KBM-7 (cell line): ENCODE measurements around the gene IL19.

ENCODE experiments used
- DNase-seq: peaks from one replicate; pipeline ENCODE4 v3.0.0-alpha.2; 2015
- in situ Hi-C: fragments of 300-500 bp; cut with MboI; formaldehyde crosslinking; loops from 2 replicates; pipeline ENCODE4 v1.14.3; 2020; ENCODE audit warnings: low sequenced_read_pairs, low pct_unique_long_range_greater_than_20kb, mixed read lengths

IL19 gene, protein sequence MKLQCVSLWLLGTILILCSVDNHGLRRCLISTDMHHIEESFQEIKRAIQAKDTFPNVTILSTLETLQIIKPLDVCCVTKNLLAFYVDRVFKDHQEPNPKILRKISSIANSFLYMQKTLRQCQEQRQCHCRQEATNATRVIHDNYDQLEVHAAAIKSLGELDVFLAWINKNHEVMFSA

DNA sequence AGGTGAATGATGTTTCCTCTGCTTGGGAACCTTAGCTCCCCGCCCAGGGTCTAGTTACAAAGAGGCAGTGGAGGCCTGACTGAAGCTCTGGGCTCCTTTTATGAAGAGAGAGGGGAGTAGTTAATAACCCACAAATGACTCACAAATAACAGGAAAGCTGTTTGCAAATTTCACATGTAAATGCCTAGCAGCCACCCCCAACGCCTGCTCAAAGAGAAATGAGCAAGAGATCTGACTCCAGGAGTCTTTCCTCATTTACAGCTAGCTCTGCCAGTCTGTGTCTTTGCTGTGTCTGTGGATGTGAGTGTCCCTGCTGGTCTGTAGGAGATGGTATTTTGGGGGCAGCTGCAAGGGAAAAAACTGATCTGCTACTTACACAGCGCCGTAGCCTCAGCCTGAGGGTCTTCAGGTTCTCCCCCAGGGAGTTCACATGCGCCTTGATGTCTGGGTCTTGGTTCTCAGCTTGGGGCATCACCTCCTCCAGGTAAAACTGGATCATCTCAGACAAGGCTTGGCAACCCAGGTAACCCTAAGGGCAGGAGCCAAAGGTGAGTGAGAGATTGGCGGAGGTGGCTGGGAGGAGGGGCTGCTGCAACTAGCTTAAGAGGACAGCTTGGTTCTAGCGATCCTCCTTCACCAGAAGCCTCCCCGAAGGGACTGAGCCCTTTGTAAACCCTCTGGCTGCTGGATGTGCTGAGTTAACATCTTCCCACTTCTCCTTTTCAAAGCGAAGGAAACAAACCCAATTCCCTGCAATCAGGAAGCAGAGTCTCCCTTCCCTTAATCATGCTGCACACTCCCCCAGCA lies at the start of gene IL19:
Gene IL19 (plus strand): TSS at position 243 of the 807 bp plus-strand sequence. CDS start 65,890 bp downstream, outside the sequence.
- in situ Hi-C loops = no loop called here
- peak; percentile 74 for DNase-seq

DNA sequence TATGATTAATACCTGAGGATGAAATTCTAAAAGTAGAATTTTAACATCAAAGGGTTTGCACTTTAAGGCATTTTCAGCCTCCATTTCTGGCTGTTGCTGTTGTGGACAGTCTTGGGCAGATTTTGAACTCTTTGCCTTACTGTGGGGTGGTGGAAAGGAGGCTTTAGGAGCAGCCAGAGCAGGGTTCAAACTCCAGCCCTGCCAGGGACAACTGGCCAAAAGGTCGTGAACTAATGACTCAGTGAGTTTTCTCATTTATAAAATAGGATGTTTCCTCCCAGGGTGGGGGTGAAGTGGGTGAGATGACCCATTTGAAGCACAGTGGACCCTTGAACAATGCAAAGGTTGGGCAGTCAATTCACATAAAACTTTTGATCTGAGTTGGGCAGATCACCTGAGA lies 49.1 kb upstream of the IL19 start:
- DNase-seq = no peak
- in situ Hi-C loops = no loop called here

DNA sequence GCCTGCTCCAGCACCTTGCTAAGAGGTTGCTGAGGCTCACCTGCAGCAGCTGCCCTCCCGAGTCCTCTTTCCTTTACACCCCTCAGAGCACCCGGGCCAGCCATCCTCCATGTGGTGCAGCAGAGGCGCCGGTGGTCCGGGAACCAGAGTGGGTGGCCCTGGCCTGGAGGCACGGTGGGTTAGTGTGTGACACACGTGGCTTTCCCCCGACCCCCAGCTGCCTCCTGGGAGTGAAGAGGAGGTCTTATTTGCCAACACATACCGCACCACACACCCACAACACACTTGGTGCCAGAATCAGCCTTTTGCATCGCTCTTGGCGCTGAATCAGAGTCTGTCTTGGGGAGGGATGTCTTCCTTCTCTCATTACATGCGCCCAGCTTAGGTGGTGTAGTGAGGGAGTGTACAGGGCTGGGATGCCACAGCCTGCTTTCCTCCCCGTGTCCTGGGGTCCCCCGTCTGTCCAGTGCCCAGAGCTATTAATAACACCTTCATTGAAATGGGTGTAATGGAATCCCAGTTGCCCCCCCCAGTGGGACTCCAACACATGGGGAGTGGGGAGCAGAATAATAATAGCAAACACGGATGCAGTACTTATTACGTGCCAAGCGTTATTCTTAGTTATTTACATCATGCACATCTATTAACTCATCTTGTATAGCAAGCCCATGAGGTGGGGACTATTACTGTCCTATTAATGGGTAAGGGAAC lies 47.7 kb upstream of the IL19 start:
- no peak for DNase-seq

DNA sequence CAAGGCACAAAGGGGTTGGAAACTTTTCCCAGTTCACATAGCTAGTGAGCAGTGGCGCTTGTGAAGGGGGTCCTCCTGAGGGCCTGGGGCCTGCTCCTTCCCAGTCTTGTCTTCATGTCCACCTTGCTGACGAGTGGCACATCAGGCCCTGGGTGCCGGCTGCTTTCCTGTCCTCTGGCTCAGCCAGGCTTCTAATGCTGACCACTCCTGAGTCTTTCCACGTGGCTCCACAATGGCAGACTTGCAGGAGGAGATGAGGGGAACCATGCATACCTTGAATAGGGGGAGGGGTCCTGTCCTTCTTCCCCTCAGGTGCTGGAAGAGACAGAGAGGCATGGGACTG lies 47.1 kb upstream of the IL19 start:
- in situ Hi-C loops = no loop called here
- no peak for DNase-seq

More for the DNA sequence above, 47.7 kb upstream of the IL19 start:
- in situ Hi-C loops = no loop called here

DNA sequence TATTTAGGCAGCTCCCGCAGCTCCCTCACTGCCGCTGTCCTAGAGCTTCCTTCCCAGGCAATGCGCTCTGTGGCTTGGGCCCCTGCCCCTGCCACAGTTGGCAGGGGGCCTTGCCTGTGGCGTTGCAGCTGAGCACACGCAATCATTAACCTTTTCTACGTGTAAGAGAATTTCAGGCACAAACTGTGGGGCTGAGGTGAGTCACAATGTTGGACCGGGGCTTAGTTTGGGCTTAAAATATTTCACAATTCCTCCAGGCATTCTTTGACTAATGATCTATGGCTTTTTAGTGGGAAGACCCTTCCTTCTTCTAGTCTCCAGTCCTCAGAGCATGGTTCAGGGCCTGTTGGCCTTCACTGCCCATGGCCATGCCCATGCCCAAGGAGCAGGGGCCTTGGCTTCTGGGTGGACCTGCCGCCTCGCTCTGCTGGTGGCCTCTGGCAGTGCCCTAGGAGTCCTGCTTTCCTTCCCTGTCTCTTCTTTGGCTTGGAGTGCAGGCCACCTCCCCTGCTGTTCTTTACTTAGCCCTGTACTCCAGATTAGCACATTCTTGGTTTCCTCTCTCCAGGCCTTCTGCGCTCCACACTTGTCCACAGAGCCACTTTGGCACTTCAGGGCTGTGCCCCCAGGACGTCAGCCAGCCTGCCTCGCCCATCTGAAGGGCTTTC lies 46.6 kb upstream of the IL19 start:
- DNase-seq = no peak
- in situ Hi-C loops = no loop called here

DNA sequence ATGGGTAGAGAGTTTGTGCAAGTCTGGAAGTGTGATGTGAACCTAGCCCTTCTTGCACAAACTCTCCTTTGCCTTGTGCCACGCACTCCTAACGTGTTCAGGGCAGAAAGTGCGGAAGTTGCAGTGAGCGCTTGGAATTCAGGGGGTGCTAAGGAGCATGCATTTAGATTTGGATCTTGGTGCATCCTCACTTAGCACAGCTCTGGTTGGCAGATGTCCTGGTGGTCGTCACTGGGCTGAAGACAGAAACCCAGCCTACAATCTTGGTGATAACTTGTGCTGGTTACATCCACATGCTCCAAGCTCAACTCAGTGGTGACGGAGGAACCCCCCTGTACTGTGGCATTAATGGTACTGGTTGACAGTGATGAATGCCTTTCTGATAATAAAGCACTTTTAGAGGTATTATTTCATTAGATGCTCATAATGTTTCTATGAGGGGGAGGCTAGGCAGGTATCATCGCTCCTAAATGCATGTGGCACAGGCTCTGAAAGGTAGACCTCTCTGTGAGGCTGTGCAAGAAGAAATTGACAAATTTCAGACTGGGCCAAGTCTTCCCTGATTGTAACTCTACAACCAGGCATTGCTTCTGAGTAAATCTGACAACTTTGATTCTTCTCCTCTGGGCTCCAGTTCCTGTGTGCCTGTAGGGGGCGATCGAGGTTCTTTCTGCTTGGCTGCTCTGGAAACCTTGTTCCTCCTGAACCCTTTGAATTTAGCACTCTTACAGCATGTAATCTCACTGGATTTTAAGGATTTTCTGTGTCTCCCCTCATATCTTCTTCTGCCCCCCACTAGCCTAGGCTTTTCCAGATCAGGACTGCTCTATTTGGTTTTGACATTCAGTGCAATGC lies 45.2 kb upstream of the IL19 start:
- in situ Hi-C loops = loop anchor here (25.0 kb wide), 1 partner anchor 187 kb away; the partner anchor contains the start of gene FCMR
- DNase-seq = peak; percentile 55

DNA sequence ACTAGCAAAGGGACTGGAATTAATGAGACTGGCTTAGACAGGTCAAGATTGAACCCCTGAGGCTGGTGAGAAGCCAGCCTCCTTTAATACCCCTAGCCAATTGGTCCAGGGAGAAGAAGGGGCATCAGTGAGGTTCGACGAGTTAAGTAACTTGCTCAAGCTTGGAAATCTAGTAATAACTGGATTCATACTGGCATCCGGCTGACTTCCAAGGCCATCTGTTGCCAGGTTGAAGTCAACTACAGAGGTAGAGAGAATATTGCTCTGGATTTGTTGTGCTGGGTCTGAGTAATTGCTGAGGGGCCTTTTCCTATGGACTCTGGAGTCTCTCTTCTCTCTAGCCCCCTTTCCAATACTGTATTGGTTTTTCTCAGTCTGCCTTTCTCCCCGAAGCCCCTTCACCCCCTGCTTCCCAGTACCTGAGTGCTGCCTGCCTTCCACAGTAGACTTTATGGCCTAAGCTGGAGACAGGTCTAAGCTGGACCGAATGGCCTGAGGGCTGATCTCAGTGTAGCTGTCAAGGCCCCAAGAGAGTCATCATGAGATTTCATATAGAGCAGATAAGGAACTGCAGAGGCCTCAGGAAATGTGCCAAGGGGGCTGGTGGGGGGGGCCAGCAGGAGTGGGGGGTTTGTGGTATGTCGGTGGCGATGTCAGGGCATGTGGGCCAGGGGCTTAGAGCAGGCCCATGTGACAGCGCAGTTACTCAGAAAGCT lies 42.4 kb upstream of the IL19 start:
- DNase-seq = no peak
- in situ Hi-C loops = loop anchor here (25.0 kb wide), 1 partner anchor 184 kb away; the partner anchor contains the start of gene FCMR

DNA sequence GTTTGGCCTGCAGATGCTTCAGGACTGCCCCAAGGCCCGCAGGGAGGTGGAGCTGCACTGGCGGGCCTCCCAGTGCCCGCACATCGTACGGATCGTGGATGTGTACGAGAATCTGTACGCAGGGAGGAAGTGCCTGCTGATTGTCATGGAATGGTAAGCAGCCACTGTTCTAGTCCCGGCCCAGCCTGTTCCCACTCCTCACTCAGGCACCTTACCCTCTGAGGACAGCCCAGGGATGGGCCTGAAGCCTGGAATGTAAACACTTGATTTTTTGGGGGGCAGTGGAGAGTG lies 41.9 kb upstream of the IL19 start:
- DNase-seq = no peak
- in situ Hi-C loops = loop anchor here (25.0 kb wide), 1 partner anchor 184 kb away; the partner anchor contains the start of gene FCMR

DNA sequence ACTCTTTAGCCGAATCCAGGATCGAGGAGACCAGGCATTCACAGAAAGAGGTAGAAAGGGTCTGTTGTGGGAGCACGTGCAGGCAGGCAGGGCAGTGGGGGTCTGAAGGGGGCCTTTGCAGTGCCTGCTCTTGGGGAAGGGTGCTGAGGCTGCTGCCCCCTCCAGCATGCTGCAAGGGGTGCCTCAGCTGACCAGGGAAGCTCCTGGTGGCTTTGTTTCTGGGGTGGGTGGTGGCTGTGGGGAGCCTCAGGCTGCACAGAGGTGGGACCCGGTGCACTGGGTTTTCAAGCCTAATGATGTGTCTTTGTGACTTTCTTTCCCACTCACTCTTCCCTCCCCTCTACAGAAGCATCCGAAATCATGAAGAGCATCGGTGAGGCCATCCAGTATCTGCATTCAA lies 41.5 kb upstream of the IL19 start:
- in situ Hi-C loops = loop anchor here (25.0 kb wide), 1 partner anchor 183 kb away; the partner anchor contains the start of gene FCMR
- DNase-seq = no peak

DNA sequence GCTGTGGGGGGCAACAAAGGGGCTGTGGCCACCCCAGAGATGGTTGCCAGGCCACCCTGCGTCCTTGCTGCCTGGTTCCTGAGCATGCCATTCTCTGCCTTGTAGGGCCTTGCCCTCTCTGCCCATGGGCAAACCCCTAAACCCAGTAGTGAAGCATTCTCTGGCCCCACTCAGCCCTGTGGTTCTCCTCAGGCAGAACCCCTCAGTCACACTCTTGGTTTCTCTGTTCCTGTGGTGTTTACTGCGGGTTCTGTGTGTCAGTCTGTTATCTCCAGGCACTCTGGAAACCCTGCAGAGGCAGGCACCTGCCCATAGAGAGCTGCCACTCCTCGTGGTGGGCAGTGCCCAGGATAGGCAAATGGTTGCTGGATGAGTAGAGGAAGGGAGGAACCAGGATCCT lies 41.1 kb upstream of the IL19 start:
- in situ Hi-C loops = loop anchor here (25.0 kb wide), 1 partner anchor 183 kb away; the partner anchor contains the start of gene FCMR
- DNase-seq = no peak

DNA sequence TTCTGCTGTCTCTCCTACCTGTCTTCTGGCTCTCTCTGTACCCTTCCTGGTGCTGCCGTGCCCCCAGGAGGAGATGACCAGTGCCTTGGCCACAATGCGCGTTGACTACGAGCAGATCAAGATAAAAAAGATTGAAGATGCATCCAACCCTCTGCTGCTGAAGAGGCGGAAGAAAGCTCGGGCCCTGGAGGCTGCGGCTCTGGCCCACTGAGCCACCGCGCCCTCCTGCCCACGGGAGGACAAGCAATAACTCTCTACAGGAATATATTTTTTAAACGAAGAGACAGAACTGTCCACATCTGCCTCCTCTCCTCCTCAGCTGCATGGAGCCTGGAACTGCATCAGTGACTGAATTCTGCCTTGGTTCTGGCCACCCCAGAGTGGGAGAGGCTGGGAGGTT lies 38.1 kb upstream of the IL19 start:
- in situ Hi-C loops = loop anchor here (25.0 kb wide), 1 partner anchor 180 kb away; the partner anchor contains the start of gene FCMR
- DNase-seq = no peak

DNA sequence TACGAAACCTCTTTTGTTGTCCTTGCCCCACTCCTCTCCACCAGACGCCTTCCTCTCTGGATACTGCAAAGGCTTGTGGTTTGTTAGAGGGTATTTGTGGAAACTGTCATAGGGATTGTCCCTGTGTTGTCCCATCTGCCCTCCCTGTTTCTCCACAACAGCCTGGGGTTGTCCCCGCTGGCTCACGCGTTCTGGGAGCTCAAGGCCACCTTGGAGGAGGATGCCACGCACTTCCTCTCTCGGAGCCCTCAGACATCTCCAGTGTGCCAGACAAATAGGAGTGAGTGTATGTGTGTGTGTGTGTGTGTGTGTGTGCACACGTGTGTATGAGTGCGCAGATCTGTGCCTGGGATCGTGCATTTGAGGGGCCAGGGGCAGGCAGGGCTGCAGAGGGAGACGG lies 37.6 kb upstream of the IL19 start:
- no peak for DNase-seq
- in situ Hi-C loops = loop anchor here (25.0 kb wide), 1 partner anchor 179 kb away; the partner anchor contains the start of gene FCMR

DNA sequence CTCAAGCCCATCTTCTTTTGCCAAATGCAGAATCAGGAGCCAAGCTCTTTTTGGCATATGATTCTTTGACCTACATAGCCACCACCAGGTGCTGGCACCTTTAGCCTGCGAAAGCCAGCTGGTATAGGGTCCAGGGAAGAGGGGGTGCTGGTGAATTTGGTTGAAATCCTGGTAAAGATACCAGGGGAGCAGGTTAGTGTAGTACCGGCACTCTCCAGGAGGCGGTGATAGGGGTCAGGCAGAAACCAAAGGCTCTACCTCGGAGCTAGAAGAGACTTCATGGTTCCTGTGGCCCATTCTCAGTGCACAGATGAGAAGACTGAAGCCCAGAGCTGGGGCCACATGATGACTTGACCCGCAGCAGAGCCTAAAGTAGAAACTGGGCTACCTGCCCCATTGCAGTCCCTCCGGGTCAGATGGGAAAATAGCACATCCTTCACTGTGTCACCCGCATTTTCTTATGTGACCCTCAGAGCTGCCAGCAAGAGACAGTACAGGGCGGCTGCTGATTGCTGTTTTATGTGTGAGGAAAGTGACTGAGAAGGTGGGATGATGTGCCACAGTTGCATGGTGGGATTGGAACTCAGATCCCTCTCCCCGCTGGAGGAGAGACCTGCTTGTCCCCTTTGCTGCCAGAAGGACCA lies 36.0 kb upstream of the IL19 start:
- in situ Hi-C loops = loop anchor here (25.0 kb wide), 1 partner anchor 178 kb away; the partner anchor contains the start of gene FCMR
- DNase-seq = peak; percentile 51

DNA sequence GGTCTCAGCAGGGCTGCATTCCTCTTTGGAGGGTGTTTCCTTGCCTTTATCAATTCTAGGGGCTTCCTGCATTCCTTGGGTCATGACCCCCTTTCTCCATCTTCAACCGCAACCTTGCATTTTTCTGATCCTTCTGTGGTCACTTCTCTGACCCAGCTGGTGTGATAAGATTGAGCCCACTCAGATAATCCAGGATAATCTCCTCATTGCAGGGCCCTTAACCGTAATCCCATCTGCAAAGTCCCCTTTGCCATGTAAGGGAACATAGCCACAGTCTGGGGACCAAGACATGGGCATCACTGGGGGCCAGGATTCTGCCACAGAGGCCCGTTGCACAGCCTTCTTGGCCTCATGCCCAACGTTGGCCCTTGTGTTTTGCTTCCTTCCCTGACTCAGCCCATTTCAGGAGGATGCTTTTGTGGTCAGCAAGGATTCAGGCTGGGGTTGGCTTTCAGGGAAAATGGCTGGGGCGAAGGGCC lies 35.0 kb upstream of the IL19 start:
- in situ Hi-C loops = loop anchor here (25.0 kb wide), 1 partner anchor 177 kb away; the partner anchor contains the start of gene FCMR

DNA sequence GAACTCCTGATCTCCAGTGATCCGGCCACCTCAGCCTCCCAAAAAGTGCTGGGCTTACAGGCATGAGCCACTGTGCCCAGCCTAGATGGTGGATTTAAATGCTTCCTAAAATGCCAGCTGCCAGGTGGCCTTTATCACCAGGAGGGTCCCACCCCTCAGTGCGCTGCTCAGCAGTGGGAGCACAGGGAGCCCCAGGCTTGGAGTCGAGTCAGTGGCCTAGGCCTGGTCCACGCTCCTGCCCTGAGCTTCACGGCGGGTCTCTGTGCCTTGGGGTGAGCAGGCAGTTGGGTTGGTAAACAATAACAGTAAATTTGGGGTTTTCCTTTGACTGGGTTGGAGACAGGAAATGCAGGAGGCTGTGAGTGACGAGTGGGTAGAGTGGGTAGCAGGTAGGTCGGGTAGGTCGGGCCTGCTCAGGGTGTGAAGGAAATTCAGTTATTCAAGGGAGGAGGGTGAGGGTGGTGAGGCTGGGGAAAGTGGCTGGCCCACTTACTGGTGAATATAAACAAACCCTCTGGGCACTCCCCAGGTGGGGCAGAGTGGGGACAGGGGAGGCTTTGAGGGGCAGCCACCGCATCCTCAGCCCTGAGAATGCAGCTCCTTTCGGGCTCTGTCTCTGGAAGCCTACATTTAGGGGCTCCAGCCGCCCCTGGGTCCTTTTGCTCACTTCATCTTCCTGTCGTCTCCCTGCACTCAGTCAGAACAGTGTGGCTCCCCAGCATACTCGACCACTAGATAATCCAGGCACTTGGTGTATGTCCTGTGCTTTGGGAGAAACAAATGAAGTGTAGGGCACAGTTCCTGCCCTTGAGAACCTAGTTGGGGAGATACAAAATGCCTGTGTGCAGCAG lies 33.5 kb upstream of the IL19 start:
- in situ Hi-C loops = loop anchor here (25.0 kb wide), 1 partner anchor 175 kb away; the partner anchor contains the start of gene FCMR
- DNase-seq = no peak

More for the DNA sequence above, 35.0 kb upstream of the IL19 start:
- DNase-seq = no peak

DNA sequence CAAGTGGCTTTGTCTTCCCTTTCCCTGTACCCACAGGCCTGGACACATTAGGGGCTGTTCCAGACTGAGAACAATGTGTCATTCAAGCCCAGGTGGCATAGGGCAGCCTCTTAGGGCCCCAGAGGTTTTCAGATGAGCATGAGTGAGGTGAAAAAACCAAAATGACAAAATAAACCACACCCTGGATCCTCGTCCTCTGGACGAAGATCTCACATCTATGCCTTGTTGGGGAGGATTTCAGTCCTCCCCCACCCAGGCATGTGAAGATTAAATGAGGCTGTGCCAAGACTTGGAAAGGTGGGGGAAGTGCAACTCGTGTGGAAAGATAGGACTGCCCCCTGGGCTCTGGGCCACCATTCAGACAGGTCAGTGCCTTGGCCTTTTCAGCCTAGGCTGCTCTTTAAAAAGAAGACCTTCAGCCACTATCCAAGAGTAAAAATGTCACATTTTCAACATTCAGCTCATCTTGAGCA lies 32.8 kb upstream of the IL19 start:
- DNase-seq = no peak
- in situ Hi-C loops = loop anchor here (25.0 kb wide), 1 partner anchor 175 kb away; the partner anchor contains the start of gene FCMR
